Liver (tissue), 9 donors: Measurements from ENCODE around the gene AMHR2. TPM values are rescaled to one million over a fixed set of nuclear protein-coding genes. Genes with fewer than 3 reads are reported as not detected.

Source experiments
- DNase-seq: peaks from one replicate; pipeline ENCODE4 v3.0.0-alpha.2; 2017; ENCODE audit warnings: low spot score
- H3K27ac ChIP-seq, 2 donors: one replicate each; pipeline ENCODE4 v1.7.0; 2013; ENCODE audit warnings: inconsistent platforms in 2 of 2, low read length in 2 of 2, control low read depth in 1 of 2, low read depth in 1 of 2, mild to moderate bottlenecking in 1 of 2
- H3K27me3 ChIP-seq, 4 donors: one replicate each; pipeline versions ENCODE4 v1.6.1 to v1.7.0; 2013; ENCODE audit warnings: low read length in 3 of 4, inconsistent platforms in 1 of 4, mild to moderate bottlenecking in 1 of 4, moderate library complexity in 1 of 4; ENCODE audit not compliant: control insufficient read depth in 4 of 4, insufficient read depth in 4 of 4
- H3K36me3 ChIP-seq, 4 donors: one replicate each; pipeline versions ENCODE4 v1.6.1 to v1.7.0; 2013; ENCODE audit warnings: low read length in 3 of 4, mild to moderate bottlenecking in 3 of 4, low read depth in 1 of 4, moderate library complexity in 1 of 4; ENCODE audit not compliant: control insufficient read depth in 4 of 4, insufficient read depth in 3 of 4
- H3K4me1 ChIP-seq, 4 donors: one replicate each; pipeline versions ENCODE4 v1.6.1 to v1.7.0; 2013; ENCODE audit warnings: low read length in 3 of 4, mild to moderate bottlenecking in 3 of 4, moderate library complexity in 1 of 4; ENCODE audit not compliant: control insufficient read depth in 4 of 4, insufficient read depth in 4 of 4
- H3K4me3 ChIP-seq, 3 donors: one replicate each; pipeline versions ENCODE4 v1.6.1 to v1.7.0; 2013; ENCODE audit warnings: low read length in 3 of 3, control low read depth in 1 of 3, low read depth in 1 of 3, mild to moderate bottlenecking in 1 of 3
- H3K9ac ChIP-seq, 2 donors: one replicate each; pipeline ENCODE4 v1.7.0; 2013; ENCODE audit warnings: low read length in 2 of 2, mild to moderate bottlenecking in 2 of 2, moderate library complexity in 2 of 2, control low read depth in 1 of 2, low read depth in 1 of 2
- H3K9me3 ChIP-seq, 4 donors: one replicate each; pipeline versions ENCODE4 v1.6.1 to v1.7.0; 2013; ENCODE audit warnings: low read length in 3 of 4; ENCODE audit not compliant: control insufficient read depth in 4 of 4
- CTCF ChIP-seq: fragments of 150-350 bp; IDR thresholded peaks from 2 replicates; pipeline ENCODE4 v1.5.1; 2017; ENCODE audit warnings: improper control_type of control experiment, low read depth, low read length; ENCODE audit not compliant: missing input control
- FOXA1 ChIP-seq: IDR thresholded peaks from 2 replicates; pipeline ENCODE4 v1.6.1; 2016; ENCODE audit warnings: antibody characterized with exemption
- GABPA ChIP-seq, 2 donors: IDR thresholded peaks in 1 of 2; conservative IDR thresholded peaks in 1 of 2; 2 replicates each; pipeline ENCODE4 v1.6.1; 2016; ENCODE audit warnings: antibody characterized with exemption in 2 of 2, mild to moderate bottlenecking in 1 of 2, moderate library complexity in 1 of 2
- HNF4A ChIP-seq, 2 donors: conservative IDR thresholded peaks; 2 replicates each; pipeline ENCODE4 v1.6.1; 2016; ENCODE audit warnings: antibody characterized with exemption in 2 of 2, mild to moderate bottlenecking in 2 of 2
- HNF4G ChIP-seq: IDR thresholded peaks from 2 replicates; pipeline ENCODE4 v1.6.1; 2016; ENCODE audit warnings: antibody characterized with exemption
- MAX ChIP-seq: IDR thresholded peaks from 2 replicates; pipeline ENCODE4 v1.6.1; 2016; ENCODE audit warnings: antibody characterized with exemption
- NR2F2 ChIP-seq: IDR thresholded peaks from 2 replicates; pipeline ENCODE4 v1.6.1; 2016; ENCODE audit warnings: antibody characterized with exemption
- RAD21 ChIP-seq, 2 donors: IDR thresholded peaks; 2 replicates each; pipeline ENCODE4 v1.6.1; 2016; ENCODE audit warnings: antibody characterized with exemption in 2 of 2, mild to moderate bottlenecking in 2 of 2
- REST ChIP-seq: IDR thresholded peaks from 2 replicates; pipeline ENCODE4 v1.6.1; 2016; ENCODE audit warnings: antibody characterized with exemption, mild to moderate bottlenecking
- RXRA ChIP-seq, 2 donors: IDR thresholded peaks; 2 replicates each; pipeline ENCODE4 v1.6.1; 2017 to 2018; ENCODE audit warnings: antibody characterized with exemption in 2 of 2, mild to moderate bottlenecking in 1 of 2
- SP1 ChIP-seq: IDR thresholded peaks from 2 replicates; pipeline ENCODE4 v1.6.1; 2018; ENCODE audit warnings: antibody characterized with exemption, mild to moderate bottlenecking
- TAF1 ChIP-seq: conservative IDR thresholded peaks from 2 replicates; pipeline ENCODE4 v1.6.1; 2016; ENCODE audit warnings: antibody characterized with exemption, mild to moderate bottlenecking
- WGBS: extraction: QIAGEN DNeasy Blood & Tissue Kit; methylation state at CpG from one replicate; pipeline ENCODE4 v1.1.7; 2013; 5-methylcytosine and 5-hydroxymethylcytosine counted together
- polyA plus RNA-seq, 2 donors: library from polyadenylated mRNA; stranded (reverse) in 1 of 2; unstranded in 1 of 2; fragments of 200-250 nt in 1 of 2; fragments of >200 nt in 1 of 2; fragmentation: Nextera tagmentation in 1 of 2; extraction: Ambion mirVana in 1 of 2; gene quantifications; one replicate each; pipeline versions ENCODE4 v1.2.1 to v1.2.3, GENCODE V29; 2013 to 2015
- total RNA-seq, 2 donors: library from RNA; depleted of rRNA; stranded (reverse); fragments of >200 nt; gene quantifications; one replicate each; pipeline ENCODE4 v1.2.3, GENCODE V29; 2014
- donor health status: healthy.
- donor health status: healthy.
- donor health status: healthy.
- donor health status: healthy.
- donor health status: healthy.

Gene AMHR2
- total and polyA plus RNA-seq, 4 donors = 0.67 to 1.3 (median 0.92) TPM

- H3K27me3 ChIP-seq = no peaks in the 10 kb centered on the region
- H3K4me3 ChIP-seq = peak overlapping the region; percentile 82 to 86 (median 85)
- H3K36me3 ChIP-seq = peaks cover 12 to 37% (median 32%) of the 10 kb centered on the region in 4 donors
- DNase-seq = peak; percentile 86
- no peak for TF ChIP-seq SP1
- TF ChIP-seq CTCF = no peak
- H3K27ac ChIP-seq = peak overlapping the region; percentile 97 to 98
- WGBS = 2% methylated on average over 80 of the region's 82 CpGs
- peaks cover 0 to 21% (median 18%) of the 10 kb centered on the region in 4 donors for H3K4me1 ChIP-seq
- H3K9me3 ChIP-seq = no peaks in the 10 kb centered on the region
- peak overlapping the region; percentile 71 to 92 for H3K9ac ChIP-seq
Observed at GRCh38 chr12:53452159-53453077, 28.8 kb downstream of the AMHR2 start.

- H3K4me1 ChIP-seq = peaks cover 0 to 21% (median 18%) of the 10 kb centered on the region in 4 donors
- 38% methylated on average over 6 of the region's 6 CpGs for WGBS
Observed at GRCh38 chr12:53453953-53454640, 30.4 kb downstream of the AMHR2 start.

GRCh38 chr12:53454707-53455106, 31.1 kb downstream of the AMHR2 start:
- Histone ChIP-seq H3K36me3 (peaks cover 22 to 54% (median 51%) of the 10 kb centered on the region in 4 donors), H3K27me3 (no peaks in the 10 kb centered on the region), H3K4me1 (peaks cover 0 to 21% (median 18%) of the 10 kb centered on the region in 4 donors), H3K9ac (no peak overlapping the region), H3K27ac (no peak overlapping the region), H3K4me3 (no peak overlapping the region), H3K9me3 (no peaks in the 10 kb centered on the region)
- TF ChIP-seq REST (no peak), NR2F2 (no peak), GABPA (IDR thresholded peaks at IDR 0.05 in 1 of 2, conservative IDR thresholded peaks at IDR 0.05 in 1 of 2) (no peak), HNF4A (conservative IDR thresholded peaks at IDR 0.05) (no peak), RXRA (IDR thresholded peaks at IDR 0.05) (no peak), MAX (no peak), SP1 (no peak)
- WGBS = 40% methylated on average over 3 of the region's 3 CpGs
- no peak for DNase-seq

More at GRCh38 chr12:53453953-53454640, 30.4 kb downstream of the AMHR2 start:
- peak overlapping the region in 1 of 2 donors; percentile 92 for H3K9ac ChIP-seq
- H3K27me3 ChIP-seq = no peaks in the 10 kb centered on the region
- no peak for DNase-seq
- no peak overlapping the region for H3K27ac ChIP-seq
- TF ChIP-seq RAD21 (IDR thresholded peaks at IDR 0.05) (no peak), HNF4G (no peak), FOXA1 (no peak), TAF1 (no peak)
- no peak overlapping the region for H3K4me3 ChIP-seq
- peaks cover 21 to 47% (median 45%) of the 10 kb centered on the region in 4 donors for H3K36me3 ChIP-seq
- H3K9me3 ChIP-seq = no peaks in the 10 kb centered on the region
